HTERT RPE-1 (cell line): ENCODE data around the gene LRRN4CL.
"Not testable (repeated sequence)": the region's sequence is repeated elsewhere in the genome, so short reads cannot be mapped to it uniquely, and the experiment has no call there.

Experiments used
- in situ Hi-C: fragments of 300-500 bp; cut with MboI; formaldehyde crosslinking; loops from 4 replicates; pipeline ENCODE4 v1.14.3; 2020; ENCODE audit warnings: low sequenced_read_pairs

LRRN4CL gene

GRCh38 chr11:62689421-62690183 is at the start of gene LRRN4CL:
TSS of gene LRRN4CL (minus strand) at chr11:62689530. CDS start at chr11:62688508, 1,022 bp downstream.
- in situ Hi-C loops: no loop called here

GRCh38 chr11:62737196-62737595 is 47.9 kb upstream of the LRRN4CL start:
- in situ Hi-C loops: no loop called here

- in situ Hi-C loops: no loop called here
These were observed 43.5 kb upstream of the LRRN4CL start for GRCh38 chr11:62732830-62733229.

- in situ Hi-C loops: not testable (repeated sequence)
These were observed 40.7 kb upstream of the LRRN4CL start for GRCh38 chr11:62730076-62730475.

- in situ Hi-C loops: no loop called here
These were observed 39.0 kb upstream of the LRRN4CL start, which contains the start of gene TTC9C for GRCh38 chr11:62728171-62728988. TSS of gene TTC9C (plus strand) at chr11:62728486. CDS start at chr11:62728849, 363 bp downstream.

GRCh38 chr11:62727872-62728170 is 38.5 kb upstream of the LRRN4CL start:
- in situ Hi-C loops: no loop called here

GRCh38 chr11:62727165-62727871 is 38.0 kb upstream of the LRRN4CL start, which contains the start of gene HNRNPUL2:
TSS of gene HNRNPUL2 (minus strand) at chr11:62727457. CDS start at chr11:62727156, 301 bp downstream.
- in situ Hi-C loops: no loop called here

- in situ Hi-C loops: no loop called here
These were observed 37.5 kb upstream of the LRRN4CL start for GRCh38 chr11:62726915-62727164.

GRCh38 chr11:62726156-62726914 is 37.0 kb upstream of the LRRN4CL start:
- in situ Hi-C loops: no loop called here

- in situ Hi-C loops: no loop called here
These were observed 36.3 kb upstream of the LRRN4CL start for GRCh38 chr11:62725646-62726045.

GRCh38 chr11:62724171-62724570 is 34.8 kb upstream of the LRRN4CL start:
- in situ Hi-C loops: no loop called here

- in situ Hi-C loops: no loop called here
These were observed 32.7 kb upstream of the LRRN4CL start for GRCh38 chr11:62721994-62722393.

- in situ Hi-C loops: no loop called here
These were observed 30.1 kb upstream of the LRRN4CL start for GRCh38 chr11:62719302-62719978.

GRCh38 chr11:62716816-62717215 is 27.5 kb upstream of the LRRN4CL start:
- in situ Hi-C loops: no loop called here

GRCh38 chr11:62716206-62716605 is 26.9 kb upstream of the LRRN4CL start:
- in situ Hi-C loops: no loop called here

GRCh38 chr11:62715150-62716130 is 26.1 kb upstream of the LRRN4CL start:
- in situ Hi-C loops: no loop called here

- in situ Hi-C loops: no loop called here
These were observed 24.0 kb upstream of the LRRN4CL start for GRCh38 chr11:62713343-62713742.

GRCh38 chr11:62712861-62713260 is 23.5 kb upstream of the LRRN4CL start:
- in situ Hi-C loops: no loop called here

- in situ Hi-C loops: no loop called here
These were observed 23.0 kb upstream of the LRRN4CL start for GRCh38 chr11:62712276-62712812.
